ENCODE results near the gene KCNK10. TPM values are rescaled to one million over a fixed set of nuclear protein-coding genes. Genes with fewer than 3 reads are reported as not detected.

Gene KCNK10
- total RNA-seq, 4 donors from 2014 or later: 0.04 to 0.08 TPM; not detected in 2

- WGBS: 90% methylated on average over 5 of the region's 5 CpGs
- peaks cover 3% of the 10 kb centered on the region for H3K27me3 ChIP-seq
- DNase-seq (ENCODE audit: low spot score in 2 of 2): no peak
- no peak for TF ChIP-seq EP300 (IDR thresholded peaks at IDR 0.05)
- no peak for TF ChIP-seq POLR2A (IDR thresholded peaks at IDR 0.05)
- TF ChIP-seq CTCF (IDR thresholded peaks at IDR 0.05): no peak
- no peak for TF ChIP-seq POLR2AphosphoS5 (IDR thresholded peaks at IDR 0.05)
- no peaks in the 10 kb centered on the region for H3K36me3 ChIP-seq
- no peak overlapping the region for H3K4me3 ChIP-seq
- H3K9me3 ChIP-seq: no peaks in the 10 kb centered on the region
- H3K27ac ChIP-seq: no peak overlapping the region
- no peaks in the 10 kb centered on the region for H3K4me1 ChIP-seq
Measured at GRCh38 chr14:88242446-88242845, 80.6 kb downstream of the KCNK10 start.

- Histone ChIP-seq H3K9me3 (no peaks in the 10 kb centered on the region), H3K4me3 (no peak overlapping the region), H3K27me3 (peaks cover 3% of the 10 kb centered on the region), H3K4me1 (no peaks in the 10 kb centered on the region), H3K36me3 (no peaks in the 10 kb centered on the region), H3K27ac (no peak overlapping the region)
- TF ChIP-seq POLR2AphosphoS5 (IDR thresholded peaks at IDR 0.05) (no peak), POLR2A (IDR thresholded peaks at IDR 0.05) (no peak), CTCF (IDR thresholded peaks at IDR 0.05) (no peak), EP300 (IDR thresholded peaks at IDR 0.05) (no peak)
- 82% methylated on average over 9 of the region's 9 CpGs for WGBS
- DNase-seq (ENCODE audit: low spot score in 2 of 2): no peak
Measured at GRCh38 chr14:88241810-88242209, 81.3 kb downstream of the KCNK10 start.

- H3K4me3 ChIP-seq: no peak overlapping the region
- no peaks in the 10 kb centered on the region for H3K36me3 ChIP-seq
- no peaks in the 10 kb centered on the region for H3K4me1 ChIP-seq
- no peak overlapping the region for H3K27ac ChIP-seq
- no peak for TF ChIP-seq POLR2A (IDR thresholded peaks at IDR 0.05)
- no peak for TF ChIP-seq EP300 (IDR thresholded peaks at IDR 0.05)
- TF ChIP-seq CTCF (IDR thresholded peaks at IDR 0.05): no peak
- no peak for TF ChIP-seq POLR2AphosphoS5 (IDR thresholded peaks at IDR 0.05)
- no peaks in the 10 kb centered on the region for H3K27me3 ChIP-seq
- no peak for DNase-seq (ENCODE audit: low spot score in 2 of 2)
- H3K9me3 ChIP-seq: no peaks in the 10 kb centered on the region
- WGBS: 56% methylated on average over 4 of the region's 4 CpGs
Measured at GRCh38 chr14:88234442-88234841, 88.6 kb downstream of the KCNK10 start.

GRCh38 chr14:88233915-88234314 is 89.2 kb downstream of the KCNK10 start:
- no peaks in the 10 kb centered on the region for H3K27me3 ChIP-seq
- TF ChIP-seq CTCF (IDR thresholded peaks at IDR 0.05) (no peak), EP300 (IDR thresholded peaks at IDR 0.05) (no peak), POLR2AphosphoS5 (IDR thresholded peaks at IDR 0.05) (no peak), POLR2A (IDR thresholded peaks at IDR 0.05) (no peak)
- no peak overlapping the region for H3K4me3 ChIP-seq
- WGBS: 57% methylated on average over 5 of the region's 5 CpGs
- DNase-seq (ENCODE audit: low spot score in 2 of 2): no peak
- no peaks in the 10 kb centered on the region for H3K36me3 ChIP-seq
- H3K4me1 ChIP-seq: no peaks in the 10 kb centered on the region
- H3K27ac ChIP-seq: no peak overlapping the region
- no peaks in the 10 kb centered on the region for H3K9me3 ChIP-seq

GRCh38 chr14:88232771-88233170 is 90.3 kb downstream of the KCNK10 start:
- no peak overlapping the region for H3K4me3 ChIP-seq
- DNase-seq (ENCODE audit: low spot score in 2 of 2): no peak
- H3K4me1 ChIP-seq: no peaks in the 10 kb centered on the region
- H3K27ac ChIP-seq: no peak overlapping the region
- H3K27me3 ChIP-seq: no peaks in the 10 kb centered on the region
- H3K36me3 ChIP-seq: no peaks in the 10 kb centered on the region
- no peak for TF ChIP-seq POLR2A (IDR thresholded peaks at IDR 0.05)
- TF ChIP-seq POLR2AphosphoS5 (IDR thresholded peaks at IDR 0.05): no peak
- TF ChIP-seq CTCF (IDR thresholded peaks at IDR 0.05): no peak
- TF ChIP-seq EP300 (IDR thresholded peaks at IDR 0.05): no peak
- H3K9me3 ChIP-seq: no peaks in the 10 kb centered on the region
- WGBS: 88% methylated on average over 3 of the region's 3 CpGs

Data from suprapubic skin (tissue), 4 donors.